ENCODE measurements around the gene ARHGAP18.

DNA sequence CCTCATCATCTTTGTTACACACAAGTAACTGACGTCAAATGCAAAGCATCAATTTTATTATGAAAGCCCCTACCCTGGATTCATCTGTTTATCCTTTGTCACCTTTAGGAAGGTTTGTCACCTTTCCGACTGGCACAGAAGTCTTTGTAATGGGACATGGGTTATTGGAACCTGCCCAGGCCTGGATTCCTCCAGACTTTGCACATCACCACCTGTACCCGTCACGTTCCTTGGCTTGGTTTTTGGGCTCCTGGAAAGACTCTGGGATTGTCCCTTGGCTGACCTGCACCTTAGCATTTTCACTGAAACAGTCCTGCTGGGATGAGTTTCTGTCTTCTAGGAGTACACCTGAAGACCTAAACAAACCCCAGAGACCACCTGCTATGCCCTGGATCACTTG, 15.4 kb upstream of the ARHGAP18 start:
- TF ChIP-seq EZH2 (IDR thresholded peaks at IDR 0.05; ENCODE audit: insufficient read depth, poor library complexity, severe bottlenecking) (no peak), EZH2phosphoT487 (IDR thresholded peaks at IDR 0.05; ENCODE audit: insufficient read depth, low read depth) (no peak)
